ENCODE measurements around the gene ERF. TPM values are rescaled to one million over a fixed set of nuclear protein-coding genes. Genes with fewer than 3 reads are reported as not detected.

Gene ERF
- total RNA-seq, 2 donors from 2014 or later: 65.7 to 75.6 TPM

DNA sequence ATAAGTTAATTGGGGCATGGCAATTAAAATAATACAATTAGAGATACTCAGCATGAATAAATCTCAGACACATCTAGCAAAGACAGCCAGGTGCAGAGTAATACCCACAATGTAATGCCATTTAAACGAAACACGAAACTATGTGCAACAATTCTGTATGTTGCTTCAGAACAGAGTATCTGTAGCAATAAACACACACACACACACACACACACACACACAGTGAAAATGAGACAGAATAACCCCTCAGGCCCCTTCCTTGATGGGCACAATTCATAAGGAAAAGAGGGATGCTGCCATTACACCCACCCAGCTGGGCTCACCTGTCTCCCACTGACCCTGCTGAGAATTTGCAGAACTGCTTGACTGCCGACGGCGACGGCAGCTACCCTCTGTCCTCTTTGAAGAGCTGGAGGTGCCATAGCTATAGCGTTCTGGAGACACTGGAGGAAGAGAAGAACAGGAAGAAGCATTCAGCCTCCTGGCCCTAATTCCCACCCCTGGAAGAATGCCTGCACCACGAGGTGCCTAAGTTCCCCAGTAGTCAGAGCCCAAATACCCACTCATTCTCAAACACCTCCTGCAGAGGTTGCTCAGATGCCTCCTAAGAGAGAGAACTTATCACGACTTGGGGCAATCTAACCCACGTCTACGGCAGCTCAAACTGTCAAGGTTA lies 40.0 kb downstream of the ERF start:
- Mint-ChIP-seq H3K9me3 (no peaks in the 10 kb centered on the region), H3K27ac (peak overlapping the region; percentile 74), H3K4me1 (ENCODE audit: low read depth) (peaks cover 63% of the 10 kb centered on the region), H3K36me3 (ENCODE audit: insufficient read depth in 2 of 2) (peaks cover 7 to 17% of the 10 kb centered on the region in 2 donors), H3K27me3 (ENCODE audit: low read depth) (no peaks in the 10 kb centered on the region), H3K4me3 (peak overlapping the region; percentile 45 to 82)
- ATAC-seq (replicated peaks in 1 of 2): no peak
- DNase-seq: no peak

DNA sequence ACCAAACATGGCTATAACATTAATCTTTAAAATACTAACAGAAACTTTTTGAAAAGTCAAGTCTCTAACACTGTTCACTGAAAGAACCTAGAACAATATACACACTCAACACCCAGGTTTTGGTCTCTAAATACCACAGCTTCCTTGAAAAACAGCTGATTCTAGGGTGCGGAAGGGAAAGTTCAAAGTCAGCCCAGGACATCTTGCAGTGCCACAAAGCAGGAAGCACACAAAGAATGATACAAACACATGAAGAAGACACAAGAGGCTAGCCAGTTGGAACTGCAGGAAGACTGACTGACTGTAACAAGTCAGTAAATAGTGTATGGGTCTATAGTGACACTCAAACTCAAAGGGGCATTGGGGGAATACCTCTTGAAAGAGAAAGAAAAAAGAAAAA lies 42.0 kb downstream of the ERF start:
- peak overlapping the region in 1 of 2 donors; percentile 28 for H3K4me3 Mint-ChIP-seq
- H3K9me3 Mint-ChIP-seq: no peaks in the 10 kb centered on the region
- ATAC-seq (replicated peaks in 1 of 2): no peak
- H3K4me1 Mint-ChIP-seq (ENCODE audit: low read depth): peaks cover 47% of the 10 kb centered on the region
- peaks cover 9 to 25% of the 10 kb centered on the region in 2 donors for H3K36me3 Mint-ChIP-seq (ENCODE audit: insufficient read depth in 2 of 2)
- peak overlapping the region; percentile 89 for H3K27ac Mint-ChIP-seq
- no peak for DNase-seq
- H3K27me3 Mint-ChIP-seq (ENCODE audit: low read depth): no peaks in the 10 kb centered on the region

DNA sequence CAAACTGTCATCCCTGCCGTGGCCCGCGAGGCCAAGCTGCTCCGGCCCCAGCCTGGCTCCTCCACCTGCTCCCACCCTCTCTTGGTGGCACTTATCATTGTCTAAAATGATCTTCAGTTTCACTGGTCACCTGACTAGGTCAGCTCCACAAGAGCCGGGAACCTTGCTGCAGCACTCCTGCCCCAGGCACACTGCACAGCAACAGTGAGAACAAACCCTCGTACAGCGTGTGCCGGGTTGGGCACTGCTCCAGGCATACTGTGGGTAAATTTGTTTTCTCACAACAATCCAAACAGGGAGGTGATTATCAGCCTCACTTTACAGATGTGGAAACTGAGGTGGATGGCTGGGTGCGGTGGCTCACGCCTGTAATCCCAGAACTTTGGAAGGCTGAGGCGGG lies 46.3 kb downstream of the ERF start:
- no peak overlapping the region for H3K4me3 Mint-ChIP-seq
- ATAC-seq (replicated peaks in 1 of 2) (no peak), DNase-seq (no peak)
- H3K4me1 Mint-ChIP-seq (ENCODE audit: low read depth): peaks cover 42% of the 10 kb centered on the region
- H3K27ac Mint-ChIP-seq: peak overlapping the region; percentile 35
- H3K9me3 Mint-ChIP-seq: no peaks in the 10 kb centered on the region
- H3K27me3 Mint-ChIP-seq (ENCODE audit: low read depth): no peaks in the 10 kb centered on the region
- H3K36me3 Mint-ChIP-seq (ENCODE audit: insufficient read depth in 2 of 2): peaks cover 8 to 31% of the 10 kb centered on the region in 2 donors

DNA sequence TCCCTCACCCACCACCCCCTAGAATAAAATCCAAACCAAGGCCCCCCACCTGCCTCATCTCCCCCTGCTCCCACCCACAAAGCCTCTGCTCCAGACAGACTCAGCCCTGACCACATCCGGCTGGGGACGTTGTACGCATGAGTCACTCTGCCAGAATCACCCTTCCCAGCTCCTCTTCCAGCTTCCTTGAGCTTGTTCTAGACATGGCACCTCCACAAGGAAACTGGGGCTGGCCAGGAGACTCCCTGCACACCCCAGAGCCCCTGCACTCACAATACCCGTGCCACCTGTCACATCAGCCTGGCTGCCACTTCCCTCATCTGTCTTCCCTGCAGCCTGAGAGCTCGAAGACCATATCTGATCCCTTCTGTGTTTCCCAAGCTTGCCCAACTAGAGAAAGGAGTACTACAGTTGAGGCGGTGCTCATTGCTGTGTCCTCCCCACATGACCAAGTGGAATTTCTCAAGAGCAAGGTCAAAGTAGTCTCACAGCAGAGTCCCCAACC lies 47.1 kb downstream of the ERF start:
- peak; percentile 39 to 75 for ATAC-seq (replicated peaks in 1 of 2)
- H3K4me1 Mint-ChIP-seq (ENCODE audit: low read depth): peaks cover 42% of the 10 kb centered on the region
- peak overlapping the region; percentile 72 for H3K27ac Mint-ChIP-seq
- peaks cover 6 to 27% of the 10 kb centered on the region in 2 donors for H3K36me3 Mint-ChIP-seq (ENCODE audit: insufficient read depth in 2 of 2)
- H3K4me3 Mint-ChIP-seq: no peak overlapping the region
- no peaks in the 10 kb centered on the region for H3K9me3 Mint-ChIP-seq
- DNase-seq: no peak
- H3K27me3 Mint-ChIP-seq (ENCODE audit: low read depth): no peaks in the 10 kb centered on the region

DNA sequence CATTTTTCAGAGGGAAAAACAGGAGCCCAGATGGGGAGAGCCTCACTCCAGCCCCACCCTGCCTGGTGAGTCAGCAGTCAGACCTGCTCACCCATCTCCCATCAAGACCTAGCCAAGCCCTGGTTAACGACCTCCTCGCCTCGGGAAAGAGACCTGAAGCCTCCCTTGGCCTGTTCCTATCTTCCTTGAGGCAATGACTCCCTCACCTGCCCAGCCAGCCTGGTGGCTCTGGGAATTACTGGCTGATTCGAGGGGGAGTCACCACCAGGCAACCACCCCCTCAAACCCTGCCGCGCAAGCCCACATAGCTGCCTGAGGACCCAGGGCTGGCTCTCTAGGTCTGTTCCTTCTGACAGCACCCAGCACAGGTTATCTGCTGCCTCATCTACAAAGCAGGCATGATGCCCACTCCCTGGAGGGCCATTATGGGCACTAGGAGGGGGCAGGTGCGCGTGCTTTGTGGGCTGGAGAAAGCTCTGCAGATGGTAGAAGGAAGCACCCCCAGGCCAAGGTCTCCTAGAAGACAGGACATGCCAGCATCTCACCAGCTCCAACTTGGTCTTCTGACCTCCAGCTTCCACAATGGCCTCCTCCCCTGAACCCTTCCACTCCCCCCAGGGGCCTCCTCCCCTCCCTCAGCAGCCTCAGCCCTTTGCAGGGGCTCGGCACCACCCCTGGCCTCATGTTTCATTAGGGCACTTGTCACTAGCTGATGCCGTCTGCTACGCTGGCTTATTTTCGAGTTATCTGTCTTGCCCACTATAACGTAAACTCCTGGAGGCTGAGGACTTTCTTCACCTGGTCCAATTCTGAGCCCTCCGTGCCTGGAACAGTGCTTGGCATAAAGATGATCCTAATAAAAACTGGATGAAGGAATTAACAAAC lies 47.8 kb downstream of the ERF start:
- Mint-ChIP-seq H3K27ac (peak overlapping the region; percentile 13), H3K27me3 (ENCODE audit: low read depth) (no peaks in the 10 kb centered on the region), H3K9me3 (no peaks in the 10 kb centered on the region), H3K4me3 (no peak overlapping the region), H3K4me1 (ENCODE audit: low read depth) (peaks cover 43% of the 10 kb centered on the region), H3K36me3 (ENCODE audit: insufficient read depth in 2 of 2) (peaks cover 8 to 27% of the 10 kb centered on the region in 2 donors)
- ATAC-seq (replicated peaks in 1 of 2) (no peak), DNase-seq (no peak)

DNA sequence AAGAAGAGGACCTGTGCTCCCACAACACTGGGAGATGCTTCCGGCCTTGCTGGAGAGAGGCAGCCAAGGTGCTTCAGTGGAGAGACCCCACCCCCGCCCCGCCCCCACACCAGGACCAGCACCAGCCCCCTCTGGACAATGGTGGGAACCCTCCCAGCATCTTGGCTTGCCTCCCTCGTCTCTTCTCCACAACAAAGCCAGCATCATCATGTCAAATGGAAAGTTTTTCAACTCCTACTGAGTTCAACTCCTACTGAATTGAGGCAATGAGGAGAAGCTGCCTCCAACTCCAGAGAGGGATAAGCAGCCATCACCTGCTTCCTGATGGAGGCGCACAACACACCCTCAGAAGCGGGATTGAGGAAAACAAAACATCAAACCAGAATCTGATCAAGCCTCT lies 50.3 kb downstream of the ERF start:
- H3K27ac Mint-ChIP-seq: no peak overlapping the region
- no peaks in the 10 kb centered on the region for H3K9me3 Mint-ChIP-seq
- H3K4me1 Mint-ChIP-seq (ENCODE audit: low read depth): peaks cover 67% of the 10 kb centered on the region
- DNase-seq (no peak), ATAC-seq (replicated peaks in 1 of 2) (no peak)
- no peak overlapping the region for H3K4me3 Mint-ChIP-seq
- H3K27me3 Mint-ChIP-seq (ENCODE audit: low read depth): no peaks in the 10 kb centered on the region
- peaks cover 6 to 25% of the 10 kb centered on the region in 2 donors for H3K36me3 Mint-ChIP-seq (ENCODE audit: insufficient read depth in 2 of 2)

DNA sequence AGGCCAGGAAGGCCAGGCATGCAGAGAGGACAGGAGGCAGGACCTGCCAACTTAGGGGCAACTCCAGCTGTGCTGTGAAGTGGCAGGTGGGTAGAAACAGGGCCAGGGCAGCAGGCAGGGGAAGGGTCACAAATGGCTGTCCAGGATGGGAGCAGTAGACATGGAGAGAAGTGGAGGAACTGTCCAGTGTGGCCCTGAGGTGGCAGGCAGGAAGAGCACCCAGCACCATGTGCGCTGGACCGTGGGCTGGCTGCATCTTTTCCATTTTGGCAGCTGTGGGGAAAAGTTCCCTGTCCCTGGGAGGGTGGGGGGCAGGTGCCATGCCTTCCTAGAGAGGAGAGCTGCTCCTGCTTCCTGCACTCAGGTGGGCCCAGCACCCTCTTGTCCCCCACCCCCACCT lies 51.2 kb downstream of the ERF start:
- H3K4me3 Mint-ChIP-seq: no peak overlapping the region
- no peaks in the 10 kb centered on the region for H3K27me3 Mint-ChIP-seq (ENCODE audit: low read depth)
- H3K9me3 Mint-ChIP-seq: no peaks in the 10 kb centered on the region
- H3K4me1 Mint-ChIP-seq (ENCODE audit: low read depth): peaks cover 77% of the 10 kb centered on the region
- ATAC-seq (replicated peaks in 1 of 2) (no peak), DNase-seq (no peak)
- no peak overlapping the region for H3K27ac Mint-ChIP-seq
- peaks cover 6 to 26% of the 10 kb centered on the region in 2 donors for H3K36me3 Mint-ChIP-seq (ENCODE audit: insufficient read depth in 2 of 2)

DNA sequence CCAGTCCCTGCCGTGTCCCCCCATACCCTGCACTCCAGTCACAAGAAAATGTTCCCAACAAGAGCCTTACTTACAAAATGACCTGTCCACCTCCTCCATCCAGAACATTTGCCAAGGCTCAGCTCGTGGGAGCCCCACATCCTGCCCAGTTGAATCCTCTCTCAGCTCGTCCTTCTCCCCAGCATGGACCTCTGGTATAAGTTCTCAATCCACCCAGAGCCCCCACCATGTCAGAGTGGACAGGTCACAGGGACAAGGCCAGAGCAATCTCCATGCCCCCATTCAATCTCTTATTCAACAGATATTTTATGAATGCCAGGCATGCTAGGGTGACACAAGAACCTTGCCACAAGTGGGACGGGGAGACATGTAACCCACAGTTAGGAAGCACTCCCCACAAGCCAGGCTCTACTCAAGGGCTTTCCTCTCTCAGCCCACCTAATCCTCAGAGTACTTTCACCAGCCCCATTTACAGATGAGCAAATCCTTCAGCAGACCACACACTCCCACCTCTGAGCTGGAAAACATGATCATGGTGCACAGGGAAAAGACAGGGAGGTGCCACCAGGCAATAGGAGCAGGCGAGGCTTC lies 52.5 kb downstream of the ERF start:
- Mint-ChIP-seq H3K27me3 (ENCODE audit: low read depth) (no peaks in the 10 kb centered on the region), H3K9me3 (no peaks in the 10 kb centered on the region), H3K27ac (peak overlapping the region; percentile 75), H3K4me3 (peak overlapping the region; percentile 67 to 84), H3K36me3 (ENCODE audit: insufficient read depth in 2 of 2) (peaks cover 8 to 20% of the 10 kb centered on the region in 2 donors), H3K4me1 (ENCODE audit: low read depth) (peaks cover 78% of the 10 kb centered on the region)
- no peak for ATAC-seq (replicated peaks in 1 of 2)
- DNase-seq: no peak

DNA sequence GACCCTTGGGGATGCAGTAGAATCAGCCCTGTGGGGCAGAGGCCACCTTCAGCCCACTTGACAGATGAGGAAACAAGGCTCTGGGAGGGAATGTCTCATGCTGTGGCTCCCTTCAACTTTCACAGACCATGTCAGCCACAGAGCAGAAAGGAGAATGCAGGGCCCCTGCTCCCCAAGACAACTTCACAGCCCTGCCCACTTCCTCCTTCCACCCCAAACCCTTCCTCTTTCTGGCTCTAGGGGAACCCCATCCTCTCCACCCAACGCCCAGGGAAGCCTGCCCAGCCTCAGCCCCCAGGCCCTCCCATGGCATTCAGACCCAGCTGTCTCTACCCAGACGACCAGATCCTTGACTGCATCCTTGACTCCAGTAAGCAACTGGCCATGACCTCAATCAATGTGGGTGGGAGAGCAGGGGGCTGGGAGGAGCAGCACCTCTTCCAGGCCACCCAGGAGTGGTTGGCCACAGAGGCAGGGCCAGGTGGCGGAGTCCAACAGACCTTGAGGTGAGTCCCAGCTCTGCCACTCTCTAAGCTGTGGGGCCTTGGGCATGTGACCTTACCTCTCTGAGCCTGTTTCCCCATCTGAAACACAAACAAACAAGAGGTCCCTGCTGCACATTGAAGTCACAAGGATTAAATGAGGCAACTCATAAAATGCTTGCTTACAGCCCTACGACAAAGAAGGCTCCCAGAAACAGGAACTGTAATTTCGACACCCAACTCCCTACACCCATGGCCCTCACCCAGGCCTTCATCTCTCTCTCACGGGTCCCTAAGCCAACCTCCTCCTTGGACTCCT lies 53.2 kb downstream of the ERF start:
- peak overlapping the region; percentile 67 to 84 for H3K4me3 Mint-ChIP-seq
- peaks cover 8 to 20% of the 10 kb centered on the region in 2 donors for H3K36me3 Mint-ChIP-seq (ENCODE audit: insufficient read depth in 2 of 2)
- H3K9me3 Mint-ChIP-seq: no peaks in the 10 kb centered on the region
- peak; percentile 51 to 55 for DNase-seq
- H3K27ac Mint-ChIP-seq: peak overlapping the region; percentile 75
- H3K4me1 Mint-ChIP-seq (ENCODE audit: low read depth): peaks cover 83% of the 10 kb centered on the region
- peak; percentile 49 to 51 for ATAC-seq (replicated peaks in 1 of 2)
- H3K27me3 Mint-ChIP-seq (ENCODE audit: low read depth): no peaks in the 10 kb centered on the region

DNA sequence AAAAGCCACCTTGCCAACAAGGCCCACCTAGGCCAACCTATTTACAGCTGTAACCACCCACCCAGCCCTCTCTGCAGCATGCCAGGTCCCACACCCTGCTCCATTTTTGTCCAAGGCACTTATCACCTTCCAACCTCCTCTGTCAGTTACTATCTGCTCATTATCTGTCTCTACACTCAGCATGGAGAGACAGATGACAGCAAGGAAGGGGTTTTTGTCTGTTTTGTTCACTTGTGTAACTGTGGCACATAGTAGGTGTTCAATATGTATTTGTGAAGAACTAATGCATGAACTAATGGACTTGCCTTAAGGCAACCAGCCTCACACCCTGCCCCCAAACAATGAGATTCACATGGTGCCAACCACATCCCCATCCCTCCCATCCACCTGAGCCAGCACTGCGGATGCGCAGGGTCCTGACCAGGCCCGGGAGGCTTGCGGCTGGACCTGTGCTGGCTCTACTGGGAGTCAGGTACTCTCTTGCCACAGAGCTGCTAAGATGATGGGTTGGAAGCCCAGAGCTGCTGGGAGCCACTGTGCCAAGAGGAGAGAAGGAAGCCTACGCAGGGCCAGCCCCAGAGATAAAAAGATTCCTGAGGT lies 54.7 kb downstream of the ERF start:
- Mint-ChIP-seq H3K4me3 (peak overlapping the region; percentile 69 to 95), H3K9me3 (no peaks in the 10 kb centered on the region), H3K27ac (peak overlapping the region; percentile 79), H3K36me3 (ENCODE audit: insufficient read depth in 2 of 2) (peaks cover 6 to 15% of the 10 kb centered on the region in 2 donors), H3K27me3 (ENCODE audit: low read depth) (no peaks in the 10 kb centered on the region), H3K4me1 (ENCODE audit: low read depth) (peaks cover 85% of the 10 kb centered on the region)
- DNase-seq: no peak
- no peak for ATAC-seq (replicated peaks in 1 of 2)

DNA sequence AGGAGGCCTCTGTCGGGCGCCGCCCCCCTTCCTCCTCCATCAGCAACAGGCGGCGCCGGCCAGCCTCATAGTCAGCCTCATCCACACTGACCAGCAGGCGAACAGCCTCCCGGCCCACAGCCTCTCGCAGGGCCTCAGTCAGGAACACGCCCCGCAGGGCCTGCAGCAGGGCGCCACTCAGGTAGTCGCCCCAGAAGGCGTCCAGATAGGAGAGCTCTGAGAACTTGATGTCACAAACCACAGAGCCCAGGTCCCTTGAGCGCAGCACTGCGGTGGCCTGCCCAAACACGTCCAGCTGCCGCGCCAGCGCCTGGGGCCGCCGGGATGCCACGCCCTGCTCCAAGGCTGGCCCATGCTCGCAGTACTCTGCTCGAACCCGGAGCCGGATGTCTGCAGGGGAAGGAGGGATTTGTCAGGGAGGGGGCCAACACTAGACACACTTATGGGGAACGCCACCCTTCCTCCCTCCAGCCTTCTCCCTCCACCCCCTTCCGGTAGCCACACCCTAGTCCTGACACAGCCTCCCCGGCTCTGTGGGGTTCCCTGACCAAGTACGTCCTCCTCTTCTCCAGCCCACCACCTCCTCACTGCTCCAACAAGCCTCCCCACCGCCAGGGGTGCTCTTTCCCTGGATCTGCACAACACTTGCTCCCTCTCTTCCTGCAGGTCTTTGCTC lies 55.4 kb downstream of the ERF start:
- peak overlapping the region; percentile 69 to 95 for H3K4me3 Mint-ChIP-seq
- peak overlapping the region; percentile 83 for H3K27ac Mint-ChIP-seq
- DNase-seq (peak; percentile 72 to 75), ATAC-seq (replicated peaks in 1 of 2) (peak; percentile 73 to 75)
- no peaks in the 10 kb centered on the region for H3K9me3 Mint-ChIP-seq
- H3K4me1 Mint-ChIP-seq (ENCODE audit: low read depth): peaks cover 78% of the 10 kb centered on the region
- H3K36me3 Mint-ChIP-seq (ENCODE audit: insufficient read depth in 2 of 2): peaks cover 6 to 12% of the 10 kb centered on the region in 2 donors
- no peaks in the 10 kb centered on the region for H3K27me3 Mint-ChIP-seq (ENCODE audit: low read depth)
